Measurements from ENCODE around the gene ECE1. TPM values are rescaled to one million over a fixed set of nuclear protein-coding genes. Genes with fewer than 3 reads are reported as not detected.

Gene ECE1
- total and polyA plus RNA-seq, 2 of the 8 experiments (the other 6 are each of a cell fraction or from before 2014, with no cell fraction given) = 21.4 to 36.8 TPM

DNA sequence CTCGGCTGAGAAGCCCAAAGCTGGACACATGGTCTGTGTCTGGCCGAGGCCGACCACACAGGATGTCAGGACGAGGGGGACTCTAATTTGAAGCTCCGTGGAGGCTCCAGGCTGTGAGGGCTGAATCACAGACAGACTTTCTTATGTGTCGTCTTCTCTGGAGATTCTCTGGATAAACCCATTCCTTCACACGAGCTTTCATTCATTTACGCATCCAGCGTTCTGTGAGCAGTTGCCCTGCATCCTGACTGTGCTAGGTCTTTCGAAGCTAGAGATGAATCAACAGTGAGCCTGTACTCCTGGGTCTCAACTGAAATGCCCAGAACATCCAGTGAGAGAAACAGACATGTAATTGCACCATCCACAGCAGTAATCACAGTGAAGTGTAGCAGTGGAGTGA is 49.6 kb downstream of the ECE1 start (continued):
- TF ChIP-seq MAFK (IDR thresholded peaks at IDR 0.05; ENCODE audit: low read depth, low read length) (no peak), TCF12 (IDR thresholded peaks at IDR 0.05; ENCODE audit: low read depth, low read length) (no peak)
